HG03175 (cell line): ENCODE measurements around the gene FRMD4A.
A peak's percentile ranks its signal among the peaks of the same experiment; 100 is the strongest.
"Not testable (repeated sequence)": the region's sequence is repeated elsewhere in the genome, so short reads cannot be mapped to it uniquely, and the experiment has no call there.

Source experiments
- ATAC-seq: cut with Tn5 transposase; IDR thresholded peaks from one replicate; pipeline ENCODE4 v1.9.1; 2021; ENCODE audit warnings: mild to moderate bottlenecking, moderate library complexity; ENCODE audit not compliant: unreplicated experiment

The FRMD4A gene

GRCh38 chr10:13834581-13835286, 496.0 kb downstream of the FRMD4A start:
- no peak for ATAC-seq

DNA sequence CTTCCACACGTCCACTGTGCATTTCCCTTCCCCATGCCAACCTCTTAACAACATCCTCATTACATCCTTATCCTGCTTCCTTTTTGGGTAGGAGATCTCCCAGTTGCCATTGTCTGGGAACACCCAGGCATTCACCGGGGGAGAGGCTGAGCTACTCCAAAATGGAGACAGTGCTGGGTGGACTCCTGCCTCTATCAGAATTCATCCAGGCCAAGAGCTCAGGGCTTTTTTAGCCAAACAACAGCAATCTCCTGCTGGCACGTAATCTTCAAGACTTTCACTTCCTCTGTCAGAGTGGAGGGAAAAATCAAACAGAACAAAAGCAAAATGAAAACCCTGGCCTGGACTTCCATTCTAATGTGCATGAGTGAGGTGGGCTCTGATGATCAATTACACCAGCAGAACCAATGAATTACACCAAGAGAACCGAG, 499.0 kb downstream of the FRMD4A start:
- ATAC-seq, result peak; percentile 69

DNA sequence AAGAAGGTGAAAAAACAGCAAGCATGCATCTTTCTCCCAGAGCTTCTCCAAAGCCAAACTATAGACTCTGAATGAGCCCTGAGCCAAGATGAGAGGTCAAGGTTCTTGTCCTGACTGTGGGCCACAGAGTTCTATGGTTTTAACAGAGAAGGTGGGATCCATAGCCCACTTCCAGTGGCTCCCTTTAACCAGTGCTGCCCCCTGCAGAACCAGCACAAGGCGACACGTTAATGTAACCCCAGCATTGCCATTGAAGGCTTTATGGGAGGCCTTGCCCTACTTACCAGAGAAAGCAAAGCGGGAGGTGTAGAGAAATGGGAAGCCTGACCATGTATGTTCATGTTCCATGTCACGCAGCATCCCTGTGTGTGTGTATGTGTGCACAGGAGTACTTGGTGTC, 500.3 kb downstream of the FRMD4A start:
- no peak for ATAC-seq

- no peak for ATAC-seq
These were observed 500.9 kb downstream of the FRMD4A start for GRCh38 chr10:13829790-13830189.

DNA sequence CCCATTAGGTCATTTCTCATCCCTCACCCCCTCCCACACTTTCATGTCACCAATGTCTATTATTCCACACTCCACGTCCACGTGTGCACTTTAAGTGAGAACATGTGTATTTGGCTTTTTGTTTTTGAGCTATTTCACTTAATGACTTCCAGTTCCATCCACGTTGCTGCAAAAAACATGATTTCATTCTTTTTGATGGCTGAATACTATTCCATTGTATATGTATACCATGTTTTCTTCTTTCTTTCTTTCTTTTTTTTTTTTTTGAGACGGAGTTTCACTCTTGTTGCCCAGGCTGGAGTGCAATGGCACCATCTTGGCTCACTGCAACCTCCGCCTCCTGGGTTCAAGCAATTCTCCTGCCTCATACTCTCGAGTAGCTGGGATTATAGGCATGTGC, 502.4 kb downstream of the FRMD4A start:
- not testable (repeated sequence) for ATAC-seq

GRCh38 chr10:13827076-13827797, 503.5 kb downstream of the FRMD4A start:
- ATAC-seq, result no peak

DNA sequence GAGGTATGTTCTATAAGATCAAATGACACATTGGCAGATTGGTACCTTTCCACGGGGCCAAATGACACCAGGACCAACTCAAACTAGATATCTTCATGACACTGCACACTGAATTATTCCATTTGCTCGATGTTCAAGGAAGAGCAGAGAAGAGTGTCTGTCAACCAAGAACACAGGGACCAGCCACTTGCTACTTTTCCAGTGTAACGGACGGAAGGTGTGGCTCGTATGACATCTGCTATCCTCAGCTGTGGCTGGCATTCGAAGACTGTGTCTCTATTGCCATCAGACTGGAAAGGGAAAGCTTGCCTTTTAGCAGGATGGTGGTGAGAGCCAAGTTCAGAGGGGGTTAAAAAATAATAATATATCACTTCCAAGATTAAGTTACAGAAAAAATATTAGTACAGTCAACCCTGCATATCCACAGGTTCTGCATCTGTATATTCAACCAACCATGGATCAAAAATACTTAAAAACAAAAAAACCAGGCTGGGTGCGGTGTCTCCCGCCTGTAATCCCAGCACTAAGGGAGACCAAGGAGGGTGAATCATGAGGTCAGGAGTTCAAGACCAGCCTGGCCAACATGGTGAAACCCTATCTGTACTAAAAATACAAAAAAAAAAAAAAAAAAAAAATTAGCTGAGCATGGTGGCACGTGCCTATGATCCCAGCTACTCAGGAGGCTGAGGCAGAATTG, 506.9 kb downstream of the FRMD4A start:
- ATAC-seq, result no peak

DNA sequence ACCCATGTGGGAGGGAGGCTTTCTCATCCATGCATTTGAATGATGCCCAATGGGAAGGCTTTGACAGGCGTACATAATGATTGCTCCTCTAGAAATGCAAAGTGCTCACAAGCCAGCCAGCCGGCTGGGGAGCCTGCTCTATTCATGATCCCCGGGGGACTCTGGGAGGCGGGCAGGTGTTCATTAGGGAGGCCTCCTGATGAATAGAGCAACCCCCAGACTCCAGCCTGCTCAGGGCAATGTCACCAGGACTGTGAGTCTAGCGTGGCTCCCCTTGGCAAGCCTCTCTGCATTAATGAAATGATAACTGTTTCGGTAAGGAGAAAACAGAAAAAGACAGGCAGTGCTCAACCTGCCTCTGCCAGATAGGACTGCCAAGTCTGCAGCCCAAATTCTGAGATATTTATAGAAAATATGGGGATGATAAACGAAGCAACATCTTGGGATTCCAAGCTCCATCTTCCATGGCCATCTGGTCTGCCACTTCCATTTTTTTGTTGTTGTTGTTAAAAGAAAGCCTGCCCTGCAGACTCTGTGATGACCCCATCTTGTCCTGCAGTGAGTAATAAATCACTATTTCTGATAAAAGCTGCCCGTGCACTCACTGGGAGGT, 507.5 kb downstream of the FRMD4A start:
- ATAC-seq, result no peak

- no peak for ATAC-seq
These were observed 508.2 kb downstream of the FRMD4A start for GRCh38 chr10:13822490-13822889.

DNA sequence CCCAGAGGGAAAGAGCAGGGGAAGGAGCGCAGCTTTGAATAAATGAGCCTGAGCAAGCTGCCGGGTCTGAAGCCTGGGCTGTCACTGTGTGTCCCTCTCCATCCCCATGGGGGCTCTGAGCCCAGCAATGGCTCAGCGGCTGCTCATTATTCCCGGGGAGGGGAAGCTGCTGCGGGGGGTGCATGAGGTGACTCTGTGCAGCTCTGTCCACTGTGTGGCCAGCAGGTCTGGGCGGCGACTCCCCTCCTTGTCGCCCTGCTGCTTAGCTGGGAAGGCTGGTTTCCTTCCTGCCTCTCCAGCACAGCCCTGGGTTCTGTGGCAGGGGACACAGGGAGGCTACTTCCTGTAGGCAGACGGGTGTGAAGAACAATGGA, 509.8 kb downstream of the FRMD4A start:
- ATAC-seq, result no peak

DNA sequence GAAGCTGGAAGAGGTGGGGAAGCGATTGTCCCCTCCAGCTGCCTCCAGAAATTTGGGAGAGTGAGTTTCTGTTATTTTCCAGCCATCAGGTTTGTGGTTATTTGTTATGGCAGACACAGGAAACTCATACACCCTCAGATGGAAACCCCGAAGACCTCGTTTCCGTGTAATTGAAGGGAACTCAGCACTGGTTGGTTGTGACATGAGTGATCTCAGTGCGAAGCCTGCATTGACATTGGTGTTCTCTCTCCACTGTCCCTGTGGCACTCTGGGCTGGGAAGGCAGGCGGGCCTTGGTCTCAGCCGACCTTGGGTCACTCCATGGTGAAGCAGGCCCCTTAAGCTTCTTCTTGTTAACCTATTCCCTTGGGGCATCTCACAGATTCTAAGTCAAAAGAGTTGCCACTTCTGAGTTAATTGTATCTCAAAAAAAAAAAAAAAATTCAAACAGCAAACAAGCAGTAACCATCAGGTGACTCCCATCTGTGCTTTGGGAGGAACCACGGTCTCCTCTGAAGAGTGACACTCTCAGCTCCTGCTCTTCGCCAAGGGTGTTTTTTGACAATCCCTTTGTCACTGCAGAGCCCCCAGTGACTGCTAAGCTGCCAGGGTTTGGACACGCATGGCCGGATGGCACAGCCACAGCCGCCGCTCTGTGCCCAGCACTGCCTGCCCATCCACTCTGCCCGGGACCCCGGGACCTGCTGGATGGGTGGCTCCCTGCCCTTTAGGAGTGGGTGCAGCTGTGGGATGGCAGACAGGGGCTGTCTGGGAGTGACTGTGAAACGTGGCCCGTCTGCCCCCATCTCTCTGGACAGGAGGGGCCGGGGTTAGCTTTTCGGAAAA, 510.4 kb downstream of the FRMD4A start:
- no peak for ATAC-seq

DNA sequence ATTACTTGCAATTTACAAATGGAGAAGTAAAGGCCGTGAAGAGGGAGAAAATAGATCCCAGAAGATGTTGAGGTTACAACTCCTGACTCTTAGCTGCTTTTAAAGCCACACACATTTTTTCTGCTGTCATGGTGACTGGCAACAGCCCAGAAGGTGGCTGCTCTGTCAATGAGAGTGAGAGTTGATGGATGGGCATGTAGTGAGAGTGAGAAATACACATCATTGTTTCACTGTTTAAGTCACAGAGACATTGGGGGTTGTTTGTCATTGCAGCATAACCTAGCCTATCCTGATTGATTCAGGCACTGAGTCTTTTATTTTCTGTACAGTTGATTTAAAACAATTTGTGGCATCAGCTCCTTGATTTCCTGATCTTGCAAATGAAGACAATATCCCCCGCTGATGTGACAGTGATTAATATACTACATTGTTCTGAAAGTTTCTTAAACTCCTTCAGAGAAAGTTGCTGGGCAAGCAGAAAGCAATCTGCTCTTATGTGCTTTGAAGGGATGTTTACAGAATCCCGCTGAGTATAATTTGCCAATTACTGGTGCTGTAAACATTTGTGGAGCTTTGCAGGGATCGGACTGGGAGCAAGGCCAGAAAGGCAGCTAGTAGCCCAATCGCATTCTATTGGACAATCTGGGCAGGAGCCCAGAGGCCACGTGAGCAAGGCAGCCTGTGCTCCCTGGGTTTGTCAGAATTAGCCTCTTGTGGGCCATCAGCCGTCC, 514.4 kb downstream of the FRMD4A start:
- ATAC-seq, result no peak

GRCh38 chr10:13815756-13816155, 515.0 kb downstream of the FRMD4A start:
- ATAC-seq, result no peak

DNA sequence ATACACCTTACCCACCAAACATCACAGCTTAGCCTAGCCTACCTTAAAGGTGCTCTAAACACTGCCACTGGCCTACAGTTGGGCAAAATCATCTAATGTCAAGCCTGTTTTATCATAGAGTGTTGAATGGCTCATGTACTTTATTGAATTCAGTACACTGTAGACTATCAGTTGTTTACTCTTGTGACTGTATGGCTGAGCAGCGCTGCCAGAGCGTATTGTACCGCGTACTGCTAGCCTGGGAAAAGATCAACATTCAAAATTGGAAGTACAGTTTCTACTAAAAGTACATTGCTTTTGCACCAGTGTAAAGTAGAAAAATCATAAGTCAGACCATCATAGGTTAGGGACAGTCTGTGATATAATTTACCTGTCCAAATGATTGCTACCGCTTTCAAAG, 517.2 kb downstream of the FRMD4A start:
- no peak for ATAC-seq

GRCh38 chr10:13812804-13813203, 517.9 kb downstream of the FRMD4A start:
- ATAC-seq, result no peak

DNA sequence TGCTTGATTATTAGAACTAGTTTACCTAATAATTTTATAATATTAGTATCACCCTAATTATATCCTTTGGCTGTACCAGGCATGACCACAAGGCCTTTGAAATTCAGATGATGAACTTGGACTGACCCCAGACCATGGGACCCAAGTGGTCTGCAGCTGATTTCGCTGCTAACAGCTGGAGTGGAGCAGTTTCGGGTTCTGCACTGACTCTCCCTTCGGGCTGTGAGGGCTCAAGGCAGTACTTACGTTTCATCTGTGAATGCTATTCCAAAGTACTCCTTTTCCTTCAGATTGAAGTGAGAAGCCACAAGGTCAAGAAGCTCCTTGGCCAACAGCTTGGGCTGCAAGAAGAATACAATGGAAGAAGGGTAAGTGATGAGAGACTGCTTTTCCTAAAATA, 520.2 kb downstream of the FRMD4A start:
- no peak for ATAC-seq

GRCh38 chr10:13809427-13809826, 521.3 kb downstream of the FRMD4A start:
- ATAC-seq, result no peak

- no peak for ATAC-seq
These were observed 522.0 kb downstream of the FRMD4A start for GRCh38 chr10:13808556-13809391.

DNA sequence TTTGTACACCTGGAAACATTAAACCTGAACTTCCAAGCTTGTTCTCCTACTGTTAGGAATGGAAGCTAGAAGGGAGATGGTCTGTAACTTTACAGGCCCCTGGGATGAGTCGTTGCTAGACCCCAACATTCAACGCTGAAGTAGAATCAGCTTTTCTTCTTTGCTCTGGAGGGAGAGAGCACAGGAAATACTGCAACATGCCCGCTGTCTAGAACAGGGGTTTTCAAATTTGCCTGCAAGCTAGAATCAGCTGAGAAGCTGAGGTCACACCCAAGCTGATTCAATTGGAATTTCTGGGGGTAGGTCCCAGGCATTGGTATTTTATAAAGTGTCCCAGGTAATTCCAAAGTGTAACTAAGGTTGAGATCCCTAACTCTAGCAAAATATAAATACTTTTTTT, 524.3 kb downstream of the FRMD4A start:
- ATAC-seq, result no peak
